Uterus (tissue), 4 donors: Measurements from ENCODE around the gene GDF10. TPM values are rescaled to one million over a fixed set of nuclear protein-coding genes. Genes with fewer than 3 reads are reported as not detected.

Experiments used
- DNase-seq, 2 donors: peaks; one replicate each; pipeline ENCODE4 v3.0.0-alpha.2; 2019 to 2020
- H3K27ac ChIP-seq, 2 donors: fragments of 200-600 bp; sonication (generic); 1 replicate in 1 of 2; 2 replicates in 1 of 2; pipeline ENCODE4 v1.5.1; 2016 to 2018
- H3K27me3 ChIP-seq, 2 donors: fragments of 200-600 bp; sonication (generic); one replicate each; pipeline ENCODE4 v1.5.1; 2018 to 2019; ENCODE audit warnings: control low read depth in 1 of 2
- H3K36me3 ChIP-seq, 2 donors: fragments of 200-600 bp; sonication (generic); one replicate each; pipeline ENCODE4 v1.5.1; 2019; ENCODE audit warnings: control low read depth in 1 of 2
- H3K4me1 ChIP-seq, 2 donors: fragments of 200-600 bp; sonication (generic); one replicate each; pipeline ENCODE4 v1.5.1; 2018 to 2019; ENCODE audit warnings: control low read depth in 1 of 2
- H3K4me3 ChIP-seq, 2 donors: fragments of 200-600 bp; sonication (generic); 1 replicate in 1 of 2; 2 replicates in 1 of 2; pipeline ENCODE4 v1.5.1; 2018 to 2019; ENCODE audit warnings: mild to moderate bottlenecking in 1 of 2
- H3K9me3 ChIP-seq, 2 donors: fragments of 200-600 bp; sonication (generic); one replicate each; pipeline ENCODE4 v1.5.1; 2019; ENCODE audit warnings: control low read depth in 1 of 2
- CTCF ChIP-seq, 4 experiments: fragments of 200-600 bp in 2 of 4; fragments of 450-650 bp in 2 of 4; sonication (generic) in 2 of 4; IDR thresholded peaks; one replicate each; pipeline ENCODE4 v1.5.1; 2016 to 2019; ENCODE audit warnings: antibody characterized with exemption in 4 of 4, mild to moderate bottlenecking in 2 of 4, moderate library complexity in 1 of 4
- POLR2A ChIP-seq, 2 donors: fragments of 450-650 bp; IDR thresholded peaks; one replicate each; pipeline ENCODE4 v1.6.1; 2016; ENCODE audit warnings: antibody characterized with exemption in 2 of 2, mild to moderate bottlenecking in 1 of 2, moderate library complexity in 1 of 2
- intact Hi-C: fragments of 100-400 bp; cut with DNase I; formaldehyde crosslinking; loops from one replicate; pipeline ENCODE4 v1.15.1; 2023; ENCODE audit warnings: low total_unique reads
- total RNA-seq, 4 donors: library from RNA; depleted of rRNA in 3 of 4; stranded (reverse); fragments of >200 nt in 3 of 4; gene quantifications; one replicate each; pipeline versions ENCODE4 v1.1.0 to v1.2.4, GENCODE V29; 2014 to 2023
- donor health status: DM: yes; HTN: yes; CAD: no.

The GDF10 gene
- total RNA-seq, 4 donors from 2014 or later: 4.6 to 6.4 TPM; not detected in 2

GRCh38 chr10:47333532-47333931 is 33.5 kb downstream of the GDF10 start:
- Histone ChIP-seq H3K36me3 (no peaks in the 10 kb centered on the region), H3K4me1 (no peaks in the 10 kb centered on the region), H3K27ac (no peak overlapping the region), H3K27me3 (no peaks in the 10 kb centered on the region), H3K4me3 (no peak overlapping the region), H3K9me3 (no peaks in the 10 kb centered on the region)
- no peak for DNase-seq
- no peak for TF ChIP-seq CTCF (IDR thresholded peaks at IDR 0.05)
- TF ChIP-seq POLR2A (IDR thresholded peaks at IDR 0.05): no peak
- intact Hi-C loops: no loop called here

- no peaks in the 10 kb centered on the region for H3K4me1 ChIP-seq
- DNase-seq: no peak
- TF ChIP-seq POLR2A (IDR thresholded peaks at IDR 0.05): no peak
- no peak for TF ChIP-seq CTCF (IDR thresholded peaks at IDR 0.05)
- no peaks in the 10 kb centered on the region for H3K9me3 ChIP-seq
- H3K36me3 ChIP-seq: no peaks in the 10 kb centered on the region
- intact Hi-C loops: no loop called here
- H3K27ac ChIP-seq: no peak overlapping the region
- no peaks in the 10 kb centered on the region for H3K27me3 ChIP-seq
- no peak overlapping the region for H3K4me3 ChIP-seq
Observed at GRCh38 chr10:47334466-47335295, 34.7 kb downstream of the GDF10 start.

- Histone ChIP-seq H3K36me3 (no peaks in the 10 kb centered on the region), H3K4me3 (no peak overlapping the region), H3K4me1 (no peaks in the 10 kb centered on the region), H3K9me3 (no peaks in the 10 kb centered on the region), H3K27ac (no peak overlapping the region), H3K27me3 (no peaks in the 10 kb centered on the region)
- DNase-seq: no peak
- intact Hi-C loops: no loop called here
- TF ChIP-seq POLR2A (IDR thresholded peaks at IDR 0.05) (no peak), CTCF (IDR thresholded peaks at IDR 0.05) (no peak)
Observed at GRCh38 chr10:47335906-47336305, 35.9 kb downstream of the GDF10 start.

GRCh38 chr10:47336387-47337134 is 36.6 kb downstream of the GDF10 start:
- Histone ChIP-seq H3K27ac (peak overlapping the region in 1 of 2 donors; percentile 3), H3K36me3 (no peaks in the 10 kb centered on the region)
- no peak for DNase-seq

More at GRCh38 chr10:47336387-47337134, 36.6 kb downstream of the GDF10 start:
- intact Hi-C loops: no loop called here
- no peaks in the 10 kb centered on the region for H3K27me3 ChIP-seq
- TF ChIP-seq POLR2A (IDR thresholded peaks at IDR 0.05) (no peak), CTCF (IDR thresholded peaks at IDR 0.05) (no peak)
- H3K4me1 ChIP-seq: no peaks in the 10 kb centered on the region
- H3K4me3 ChIP-seq: no peak overlapping the region
- no peaks in the 10 kb centered on the region for H3K9me3 ChIP-seq
